IPS-20b (cell line): Measurements from ENCODE around the gene C16orf90.
A peak's percentile ranks its signal among the peaks of the same experiment; 100 is the strongest.

Experiments
- H3K27ac ChIP-seq: one replicate; pipeline ENCODE4 v1.5.1; 2013; ENCODE audit warnings: low read length
- H3K27me3 ChIP-seq: 2 replicates; pipeline ENCODE4 v1.6.1; 2013; ENCODE audit warnings: mild to moderate bottlenecking, low read length, inconsistent platforms; ENCODE audit not compliant: insufficient read depth
- H3K36me3 ChIP-seq: 2 replicates; pipeline ENCODE4 v1.6.1; 2013; ENCODE audit warnings: low read depth, mild to moderate bottlenecking, inconsistent platforms, low read length, moderate library complexity; ENCODE audit not compliant: insufficient read depth
- H3K4me1 ChIP-seq: 2 replicates; pipeline ENCODE4 v1.6.1; 2013; ENCODE audit warnings: mild to moderate bottlenecking, control low read depth, inconsistent platforms, low read length, moderate library complexity; ENCODE audit not compliant: insufficient read depth
- H3K4me3 ChIP-seq: 2 replicates; pipeline ENCODE4 v1.5.1; 2013; ENCODE audit warnings: mild to moderate bottlenecking, low read length, inconsistent platforms
- H3K9ac ChIP-seq: 2 replicates; pipeline ENCODE4 v1.6.1; 2013; ENCODE audit warnings: low read depth, mild to moderate bottlenecking, inconsistent platforms, low read length, moderate library complexity
- H3K9me3 ChIP-seq: 2 replicates; pipeline ENCODE4 v1.6.1; 2013; ENCODE audit warnings: mild to moderate bottlenecking, low read depth, low read length, inconsistent platforms; ENCODE audit not compliant: insufficient read depth

C16orf90 gene

DNA sequence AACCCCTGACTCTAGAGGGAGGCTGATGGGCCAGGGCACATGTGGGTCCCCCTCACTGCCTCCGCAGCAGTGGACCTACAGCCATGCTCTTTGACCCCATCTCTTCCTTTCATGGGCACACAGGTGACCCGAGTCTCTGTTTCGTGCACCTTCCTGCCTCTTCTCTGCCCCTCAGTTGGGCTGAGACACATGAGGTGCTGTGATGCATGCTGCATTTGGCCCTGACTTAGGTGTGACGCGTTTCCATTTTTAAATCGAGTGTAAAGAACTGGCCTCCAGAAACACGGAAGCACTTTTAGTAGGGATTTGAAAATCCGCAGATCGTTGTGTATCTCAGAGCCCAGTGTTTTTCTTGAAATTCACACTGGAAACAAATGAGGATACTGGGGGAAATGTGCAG, 24.6 kb downstream of the C16orf90 start:
- Histone ChIP-seq H3K4me1 (no peaks in the 10 kb centered on the region), H3K27ac (no peak overlapping the region), H3K9ac (no peak overlapping the region), H3K4me3 (no peak overlapping the region), H3K27me3 (no peaks in the 10 kb centered on the region), H3K36me3 (no peaks in the 10 kb centered on the region), H3K9me3 (no peaks in the 10 kb centered on the region)

DNA sequence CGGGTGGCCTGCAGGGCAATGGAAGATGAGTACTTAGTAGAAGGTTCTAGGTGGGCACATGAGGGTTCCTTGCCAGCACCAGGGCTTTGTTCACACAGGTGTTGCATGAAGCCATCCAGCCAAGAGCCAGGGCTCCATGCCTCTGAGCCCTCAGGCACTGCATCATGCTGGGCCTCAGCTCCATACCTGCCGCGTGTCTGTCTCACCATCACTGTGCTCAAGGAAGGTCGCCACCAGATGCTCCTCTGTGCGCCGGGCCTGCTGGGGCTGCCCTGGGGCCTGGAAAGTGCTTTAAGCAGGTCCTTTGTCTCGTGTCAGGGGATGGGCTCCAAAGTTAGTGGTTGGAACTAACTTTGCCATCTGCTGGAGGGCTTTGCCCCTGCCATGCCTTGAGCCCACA, 25.6 kb downstream of the C16orf90 start:
- Histone ChIP-seq H3K9me3 (no peaks in the 10 kb centered on the region), H3K27me3 (no peaks in the 10 kb centered on the region), H3K36me3 (no peaks in the 10 kb centered on the region), H3K4me1 (peaks cover under 1% of the 10 kb centered on the region; the same call in 1 of the 2 replicates), H3K27ac (no peak overlapping the region), H3K9ac (no peak overlapping the region), H3K4me3 (no peak overlapping the region)

DNA sequence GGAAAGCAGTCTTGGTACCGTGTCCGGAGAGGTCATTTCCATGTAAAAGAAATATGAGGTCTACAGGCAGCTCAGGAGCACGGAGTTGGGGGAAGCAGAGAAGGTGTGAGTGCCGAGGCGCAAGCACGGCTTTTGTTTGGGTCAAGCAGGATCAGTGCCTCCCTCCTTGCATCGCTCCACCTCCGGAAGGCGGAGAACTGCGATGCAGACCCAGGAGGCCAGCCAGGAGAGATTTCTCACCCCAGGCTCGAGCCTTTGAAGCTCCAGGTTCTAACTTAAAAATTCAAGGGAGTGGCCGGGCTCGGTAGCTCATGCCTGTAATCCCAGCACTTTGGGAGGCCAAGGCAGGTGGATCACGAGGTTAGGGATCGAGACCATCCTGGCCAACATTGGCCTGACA, 26.8 kb downstream of the C16orf90 start:
- no peaks in the 10 kb centered on the region for H3K36me3 ChIP-seq
- no peaks in the 10 kb centered on the region for H3K9me3 ChIP-seq
- H3K27ac ChIP-seq, result no peak overlapping the region
- no peaks in the 10 kb centered on the region for H3K27me3 ChIP-seq
- no peak overlapping the region for H3K9ac ChIP-seq
- H3K4me3 ChIP-seq, result peak overlapping the region; percentile 36
- H3K4me1 ChIP-seq, result peaks cover 6% of the 10 kb centered on the region; the same call in 1 of the 2 replicates

DNA sequence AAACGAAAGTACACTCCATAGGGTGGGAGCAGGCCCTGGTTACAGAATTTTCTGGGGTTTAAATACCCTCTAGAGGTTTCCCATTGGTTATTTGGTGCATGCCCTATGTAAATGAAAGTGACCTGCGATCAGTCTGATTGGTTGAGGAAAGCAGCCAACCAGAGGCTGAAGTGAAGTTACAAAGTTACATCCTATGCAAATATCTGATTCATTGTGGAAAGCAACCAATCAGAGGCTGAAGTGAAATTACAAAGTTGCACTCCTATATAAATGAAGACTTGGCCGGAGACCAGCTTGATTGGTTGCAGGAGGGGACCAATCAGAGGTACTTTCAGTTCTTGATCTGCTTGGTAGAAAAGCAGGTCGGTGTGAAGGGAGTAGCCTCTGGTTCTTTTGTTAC, 27.4 kb downstream of the C16orf90 start:
- H3K27ac ChIP-seq, result no peak overlapping the region
- H3K4me3 ChIP-seq, result peak overlapping the region; percentile 36
- H3K27me3 ChIP-seq, result no peaks in the 10 kb centered on the region
- peaks cover 6% of the 10 kb centered on the region; the same call in 1 of the 2 replicates for H3K4me1 ChIP-seq
- no peak overlapping the region for H3K9ac ChIP-seq
- no peaks in the 10 kb centered on the region for H3K36me3 ChIP-seq
- H3K9me3 ChIP-seq, result no peaks in the 10 kb centered on the region

DNA sequence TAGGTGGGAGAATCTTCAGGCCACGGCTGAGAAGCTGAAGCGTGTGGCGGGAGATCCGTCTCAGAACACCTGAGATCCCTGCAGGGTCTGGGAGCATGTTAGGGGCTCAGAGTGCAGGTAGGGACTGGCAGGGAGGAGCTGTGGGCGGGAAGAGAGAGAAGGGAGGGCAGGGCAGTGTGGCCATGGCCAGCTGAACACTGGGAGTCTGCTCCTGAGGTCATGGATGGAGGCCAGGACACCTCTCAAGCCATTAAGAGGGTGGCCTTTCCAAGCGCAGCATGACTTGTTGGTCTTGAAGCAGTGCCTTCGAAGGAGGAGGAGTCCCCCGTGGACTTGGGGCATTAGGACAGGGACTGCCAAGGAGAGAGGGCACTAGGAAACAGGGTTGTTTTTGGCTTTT, 28.1 kb downstream of the C16orf90 start:
- no peaks in the 10 kb centered on the region for H3K36me3 ChIP-seq
- no peak overlapping the region for H3K27ac ChIP-seq
- no peaks in the 10 kb centered on the region for H3K27me3 ChIP-seq
- no peak overlapping the region for H3K4me3 ChIP-seq
- peaks cover 6% of the 10 kb centered on the region; the same call in 1 of the 2 replicates for H3K4me1 ChIP-seq
- H3K9me3 ChIP-seq, result no peaks in the 10 kb centered on the region
- no peak overlapping the region for H3K9ac ChIP-seq

DNA sequence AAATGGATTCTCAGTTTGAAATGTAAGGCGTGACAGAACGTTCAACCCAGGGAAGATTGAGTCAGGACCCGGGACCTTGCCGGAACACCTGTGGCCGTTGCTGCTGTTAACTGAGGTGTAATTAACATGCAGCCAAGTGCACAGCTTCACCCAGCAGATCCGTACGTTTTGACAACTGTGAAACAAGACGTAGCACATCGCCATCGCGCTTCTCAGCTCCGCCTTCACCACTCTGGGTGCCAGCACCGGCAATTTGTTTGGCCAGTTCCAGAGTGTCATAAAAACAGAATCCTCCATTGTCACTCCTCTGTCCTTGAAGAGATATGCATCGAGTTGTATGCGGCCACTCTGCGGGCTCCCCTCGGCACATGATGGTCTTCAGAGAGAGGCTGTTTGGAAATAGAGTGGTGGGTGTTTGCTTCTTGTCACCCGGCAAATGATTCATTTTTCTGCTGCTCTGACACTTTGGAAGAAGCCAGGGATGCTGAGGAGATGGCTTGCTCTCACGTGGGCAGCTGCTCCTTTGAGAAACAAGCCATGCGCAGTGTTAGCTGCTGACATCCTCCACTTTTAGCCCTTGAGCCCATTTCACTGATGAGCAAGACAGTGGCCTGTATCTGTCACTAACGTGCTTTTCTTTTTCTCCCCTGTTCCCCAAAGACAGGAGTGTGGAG, 29.2 kb downstream of the C16orf90 start:
- H3K27me3 ChIP-seq, result no peaks in the 10 kb centered on the region
- no peaks in the 10 kb centered on the region for H3K36me3 ChIP-seq
- H3K9ac ChIP-seq, result no peak overlapping the region
- H3K4me3 ChIP-seq, result no peak overlapping the region
- no peak overlapping the region for H3K27ac ChIP-seq
- peaks cover 6% of the 10 kb centered on the region; the same call in 1 of the 2 replicates for H3K4me1 ChIP-seq
- no peaks in the 10 kb centered on the region for H3K9me3 ChIP-seq

DNA sequence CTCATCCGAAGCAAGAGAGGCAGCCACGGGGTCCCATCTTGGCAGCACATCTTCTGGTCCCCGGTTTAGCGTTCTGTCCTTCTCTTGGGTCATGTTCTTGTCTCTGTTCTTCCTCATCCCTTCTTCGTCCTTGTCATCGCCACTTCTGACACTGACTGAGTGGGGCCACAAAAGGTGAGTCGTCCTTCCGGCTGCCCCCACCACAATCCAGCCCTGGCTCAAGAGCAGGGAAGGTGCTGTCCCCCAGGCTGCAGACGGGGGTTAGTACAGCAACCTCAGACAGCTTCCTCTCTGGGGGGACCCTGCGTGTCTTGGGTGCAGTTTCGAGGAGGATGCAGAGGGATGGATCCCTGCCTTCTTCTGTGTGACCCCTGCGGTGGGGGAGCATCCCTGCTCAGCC, 30.0 kb downstream of the C16orf90 start:
- no peaks in the 10 kb centered on the region for H3K9me3 ChIP-seq
- H3K4me1 ChIP-seq, result peaks cover 9% of the 10 kb centered on the region; the same call in 1 of the 2 replicates
- H3K36me3 ChIP-seq, result no peaks in the 10 kb centered on the region
- no peak overlapping the region for H3K9ac ChIP-seq
- no peaks in the 10 kb centered on the region for H3K27me3 ChIP-seq
- H3K27ac ChIP-seq, result no peak overlapping the region
- H3K4me3 ChIP-seq, result no peak overlapping the region

DNA sequence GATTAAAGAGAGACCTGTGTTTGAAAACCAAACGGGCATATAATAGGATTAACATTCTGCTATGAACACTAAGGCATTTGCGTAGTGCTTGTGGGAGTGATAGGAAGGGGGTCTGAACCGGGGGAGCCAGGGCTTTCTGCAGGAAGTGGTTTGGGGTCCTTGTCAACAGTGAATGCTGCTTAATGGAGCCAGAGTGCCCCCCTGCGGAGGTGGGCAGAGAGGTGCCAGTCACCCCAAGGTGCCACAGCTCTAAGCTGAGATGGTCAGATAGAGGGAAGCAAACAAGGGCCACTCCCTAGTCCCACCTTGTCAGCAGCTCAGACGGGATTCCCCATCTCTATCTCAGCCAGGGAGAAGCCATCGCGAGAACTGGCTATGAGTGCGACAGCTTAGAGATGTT, 34.1 kb downstream of the C16orf90 start:
- no peaks in the 10 kb centered on the region for H3K36me3 ChIP-seq
- H3K4me3 ChIP-seq, result no peak overlapping the region
- H3K4me1 ChIP-seq, result peaks cover 22% of the 10 kb centered on the region
- H3K27me3 ChIP-seq, result no peaks in the 10 kb centered on the region
- H3K9ac ChIP-seq, result no peak overlapping the region
- H3K9me3 ChIP-seq, result no peaks in the 10 kb centered on the region
- no peak overlapping the region for H3K27ac ChIP-seq

DNA sequence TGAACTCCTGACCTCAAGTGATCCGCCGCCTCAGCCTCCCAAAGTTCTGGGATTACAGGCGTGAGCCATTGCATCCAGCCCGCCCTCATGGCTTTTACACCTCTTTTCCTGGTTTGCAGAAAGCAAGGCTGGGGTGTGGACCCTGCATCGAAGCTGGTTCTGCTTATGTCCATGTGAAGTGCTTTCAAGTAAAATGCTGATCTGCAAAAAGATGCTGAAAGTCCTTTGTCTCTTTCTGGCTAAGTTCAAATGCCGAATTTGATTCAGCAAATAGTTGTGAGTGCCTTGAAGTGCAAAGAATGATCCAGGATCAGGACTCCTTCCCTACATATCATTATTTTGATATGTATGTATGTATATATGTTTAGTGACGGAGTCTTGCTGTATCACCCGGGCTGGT, 34.7 kb downstream of the C16orf90 start:
- Histone ChIP-seq H3K4me3 (no peak overlapping the region), H3K27ac (no peak overlapping the region), H3K9me3 (no peaks in the 10 kb centered on the region), H3K27me3 (no peaks in the 10 kb centered on the region), H3K9ac (no peak overlapping the region), H3K36me3 (no peaks in the 10 kb centered on the region), H3K4me1 (peaks cover 22% of the 10 kb centered on the region)

DNA sequence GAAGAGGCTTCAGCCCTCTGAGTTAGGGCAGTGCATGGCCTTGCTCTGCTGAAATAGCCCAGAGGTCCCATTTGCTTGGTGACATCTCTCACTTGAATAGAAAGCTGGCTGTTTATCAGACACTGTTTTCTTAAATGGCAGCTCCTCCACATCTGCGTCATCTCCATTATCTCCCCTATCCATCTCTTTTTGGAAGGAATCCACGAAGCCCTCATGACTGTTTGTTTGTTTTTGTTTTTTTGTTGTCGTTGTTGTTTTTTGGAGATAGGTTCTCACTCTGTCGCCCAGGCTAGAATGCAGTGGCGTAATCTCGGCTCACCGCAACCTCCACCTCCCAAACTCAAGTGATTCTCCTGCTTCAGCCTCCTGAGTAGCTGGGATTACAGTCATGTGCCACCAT, 35.2 kb downstream of the C16orf90 start:
- Histone ChIP-seq H3K36me3 (no peaks in the 10 kb centered on the region), H3K27me3 (no peaks in the 10 kb centered on the region), H3K4me1 (peaks cover 22% of the 10 kb centered on the region), H3K9ac (no peak overlapping the region; the same call in 1 of the 2 replicates), H3K9me3 (no peaks in the 10 kb centered on the region), H3K27ac (no peak overlapping the region), H3K4me3 (peak overlapping the region; percentile 94; the same call in 1 of the 2 replicates)

DNA sequence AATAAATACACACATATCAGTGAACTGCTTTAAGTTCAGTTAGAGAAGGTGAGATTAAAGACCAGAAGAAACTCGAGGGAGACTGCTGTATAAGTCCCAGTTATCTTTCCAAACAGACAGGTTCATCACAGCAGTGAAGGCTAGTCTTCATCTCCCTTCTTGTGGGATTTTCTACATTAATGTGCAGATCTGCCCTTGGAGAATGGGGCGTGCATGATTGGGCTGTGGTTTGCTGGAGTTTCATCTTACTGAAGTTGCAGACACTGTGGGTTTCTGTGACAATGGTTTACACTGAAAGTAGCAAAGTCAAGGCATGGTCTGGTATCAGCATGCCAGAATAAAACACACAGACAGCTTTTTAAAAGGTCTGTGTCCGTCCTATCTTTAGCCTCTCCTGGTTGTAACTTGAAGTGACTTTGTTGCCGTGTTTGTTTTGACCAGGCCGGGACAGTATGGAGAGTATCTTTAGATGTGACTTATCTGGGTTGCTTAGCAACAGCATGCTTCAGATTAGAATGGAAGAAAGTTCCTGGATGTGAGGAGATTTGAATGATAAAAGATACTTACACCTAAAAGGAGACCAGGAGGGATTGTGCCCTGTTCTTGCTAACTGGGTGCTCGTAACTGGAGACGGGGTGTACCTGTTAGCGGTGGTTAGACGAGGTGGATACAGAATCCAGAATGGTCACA, 35.7 kb downstream of the C16orf90 start:
- H3K9me3 ChIP-seq, result no peaks in the 10 kb centered on the region

DNA sequence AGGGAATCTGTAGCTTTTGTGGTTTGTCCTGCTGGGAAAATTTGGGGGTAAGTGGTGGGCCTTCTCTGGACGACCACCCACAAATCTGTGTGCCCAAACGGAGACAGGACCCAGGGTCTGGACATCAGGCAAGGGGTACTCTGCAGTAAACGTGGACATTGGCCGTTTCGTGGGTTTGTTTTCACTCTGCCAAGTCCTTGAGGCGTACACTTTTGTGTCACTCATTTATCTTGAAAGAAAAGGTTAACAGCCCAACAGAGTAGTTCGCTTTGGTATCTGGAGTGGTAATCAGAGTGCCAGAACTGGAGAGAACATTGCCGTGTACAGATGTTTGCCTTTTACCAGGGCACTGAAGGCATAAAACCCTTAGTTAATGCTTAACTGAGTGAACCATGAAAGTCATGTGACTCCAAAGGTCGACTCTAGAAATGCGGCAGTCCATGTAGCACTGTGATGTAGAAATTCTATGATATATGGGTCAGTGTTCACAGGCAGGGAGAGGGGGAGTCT, 36.4 kb downstream of the C16orf90 start:
- Histone ChIP-seq H3K4me3 (peak overlapping the region; percentile 94), H3K9ac (peak overlapping the region; percentile 94), H3K27ac (peak overlapping the region; percentile 82), H3K36me3 (no peaks in the 10 kb centered on the region), H3K9me3 (no peaks in the 10 kb centered on the region), H3K27me3 (no peaks in the 10 kb centered on the region), H3K4me1 (peaks cover 15% of the 10 kb centered on the region)

More for the DNA sequence above, 35.7 kb downstream of the C16orf90 start:
- Histone ChIP-seq H3K4me3 (peak overlapping the region; percentile 94), H3K27me3 (no peaks in the 10 kb centered on the region), H3K27ac (no peak overlapping the region), H3K9ac (peak overlapping the region; percentile 94; the same call in 1 of the 2 replicates), H3K4me1 (peaks cover 20% of the 10 kb centered on the region), H3K36me3 (no peaks in the 10 kb centered on the region)
